Measurements from ENCODE around the gene SOCS6. TPM values are rescaled to one million over a fixed set of nuclear protein-coding genes. Genes with fewer than 3 reads are reported as not detected.
"Not testable (repeated sequence)": the region's sequence is repeated elsewhere in the genome, so short reads cannot be mapped to it uniquely, and the experiment has no call there.

The SOCS6 gene
- total RNA-seq, result 21.8 TPM
- long read RNA-seq, full-length matches to known transcripts, result 5 of 5 reads
- long read RNA-seq, partial matches to known transcripts, result 0 of 5 reads
- long read RNA-seq, other reads (novel, unspliced or antisense), result 0 of 5 reads

- ATAC-seq, result peak; percentile 70
- DNase-seq (ENCODE audit: missing footprints), result peak; percentile 82
- intact Hi-C loops (cut with DNase I), result loop anchor here (2.0 to 5.0 kb wide), 3 partner anchors 42 to 146 kb away; partner anchors contain the start of gene RTTN
Observed at GRCh38 chr18:70288851-70289328, at the start of gene SOCS6. SOCS6 (plus strand) TSS chr18:70289045; CDS start chr18:70324669, 35,624 bp downstream.

- ATAC-seq (no peak), DNase-seq (ENCODE audit: missing footprints) (no peak)
- intact Hi-C loops (cut with DNase I), result no loop called here
Observed at GRCh38 chr18:70243131-70243929, 45.5 kb upstream of the SOCS6 start.

- intact Hi-C loops (cut with DNase I), result loop anchor here (5.0 kb wide), 1 partner anchor 41 kb away; the partner anchor contains the start of gene SOCS6
- DNase-seq (ENCODE audit: missing footprints), result no peak
- ATAC-seq, result no peak
Observed at GRCh38 chr18:70246061-70246466, 42.8 kb upstream of the SOCS6 start.

- ATAC-seq (no peak), DNase-seq (ENCODE audit: missing footprints) (no peak)
- intact Hi-C loops (cut with DNase I), result loop anchor here (5.0 kb wide), 1 partner anchor 38 kb away; the partner anchor contains the start of gene SOCS6
Observed at GRCh38 chr18:70249118-70249517, 39.7 kb upstream of the SOCS6 start.

GRCh38 chr18:70249861-70250260, 39.0 kb upstream of the SOCS6 start:
- intact Hi-C loops (cut with DNase I), result loop anchor here (5.0 kb wide), 1 partner anchor 37 kb away; the partner anchor contains the start of gene SOCS6

GRCh38 chr18:70250781-70251180, 38.1 kb upstream of the SOCS6 start:
- intact Hi-C loops (cut with DNase I), result no loop called here
- no peak for DNase-seq (ENCODE audit: missing footprints)
- no peak for ATAC-seq

More at GRCh38 chr18:70249861-70250260, 39.0 kb upstream of the SOCS6 start:
- not testable (repeated sequence) for ATAC-seq; DNase-seq (ENCODE audit: missing footprints)

GRCh38 chr18:70256184-70256583, 32.7 kb upstream of the SOCS6 start:
- intact Hi-C loops (cut with DNase I), result no loop called here
- no peak for ATAC-seq
- DNase-seq (ENCODE audit: missing footprints), result no peak

- DNase-seq (ENCODE audit: missing footprints) (no peak), ATAC-seq (no peak)
- intact Hi-C loops (cut with DNase I), result no loop called here
Observed at GRCh38 chr18:70256994-70257393, 31.9 kb upstream of the SOCS6 start.

- intact Hi-C loops (cut with DNase I), result no loop called here
- DNase-seq (ENCODE audit: missing footprints) (no peak), ATAC-seq (no peak)
Observed at GRCh38 chr18:70258243-70258642, 30.6 kb upstream of the SOCS6 start.

GRCh38 chr18:70260683-70261082, 28.2 kb upstream of the SOCS6 start:
- no peak for ATAC-seq
- no peak for DNase-seq (ENCODE audit: missing footprints)
- intact Hi-C loops (cut with DNase I), result no loop called here

- intact Hi-C loops (cut with DNase I), result no loop called here
- ATAC-seq (no peak), DNase-seq (ENCODE audit: missing footprints) (no peak)
Observed at GRCh38 chr18:70261141-70261788, 27.6 kb upstream of the SOCS6 start.

- DNase-seq (ENCODE audit: missing footprints), result no peak
- intact Hi-C loops (cut with DNase I), result no loop called here
- ATAC-seq, result no peak
Observed at GRCh38 chr18:70263336-70263735, 25.5 kb upstream of the SOCS6 start.

- ATAC-seq, result no peak
- no peak for DNase-seq (ENCODE audit: missing footprints)
- intact Hi-C loops (cut with DNase I), result no loop called here
Observed at GRCh38 chr18:70271742-70272141, 17.1 kb upstream of the SOCS6 start.

- intact Hi-C loops (cut with DNase I), result no loop called here
- ATAC-seq, result no peak
- no peak for DNase-seq (ENCODE audit: missing footprints)
Observed at GRCh38 chr18:70273021-70273420, 15.8 kb upstream of the SOCS6 start.

GRCh38 chr18:70276416-70277191, 12.2 kb upstream of the SOCS6 start:
- intact Hi-C loops (cut with DNase I), result no loop called here
- DNase-seq (ENCODE audit: missing footprints) (no peak), ATAC-seq (no peak)

GRCh38 chr18:70279470-70279869, 9.4 kb upstream of the SOCS6 start:
- intact Hi-C loops (cut with DNase I), result no loop called here
- DNase-seq (ENCODE audit: missing footprints) (no peak), ATAC-seq (no peak)

GRCh38 chr18:70280007-70280925, 8.6 kb upstream of the SOCS6 start:
- DNase-seq (ENCODE audit: missing footprints) (no peak), ATAC-seq (peak; percentile 78)
- intact Hi-C loops (cut with DNase I), result no loop called here
